Erythroblast (primary cell): Measurements from ENCODE around the gene ACTL10.

Experiments used
- GATA1 ChIP-seq: IDR thresholded peaks from 2 replicates; pipeline ENCODE4 v1.6.1; 2011; ENCODE audit warnings: low read depth, mild to moderate bottlenecking, control low read depth, low read length, moderate library complexity
- POLR2A ChIP-seq: IDR thresholded peaks from 2 replicates; pipeline ENCODE4 v1.6.1; 2011; ENCODE audit warnings: mild to moderate bottlenecking, low read length

GRCh38 chr20:33693741-33694638 lies 27.2 kb downstream of the ACTL10 start:
- TF ChIP-seq POLR2A (no peak), GATA1 (no peak)
